GM21515 (cell line): ENCODE measurements around the gene ABCC4.
A peak's percentile ranks its signal among the peaks of the same experiment; 100 is the strongest.

Experiments
- ATAC-seq: cut with Tn5 transposase; IDR thresholded peaks from one replicate; pipeline ENCODE4 v1.9.1; 2021; ENCODE audit not compliant: unreplicated experiment

The ABCC4 gene

DNA sequence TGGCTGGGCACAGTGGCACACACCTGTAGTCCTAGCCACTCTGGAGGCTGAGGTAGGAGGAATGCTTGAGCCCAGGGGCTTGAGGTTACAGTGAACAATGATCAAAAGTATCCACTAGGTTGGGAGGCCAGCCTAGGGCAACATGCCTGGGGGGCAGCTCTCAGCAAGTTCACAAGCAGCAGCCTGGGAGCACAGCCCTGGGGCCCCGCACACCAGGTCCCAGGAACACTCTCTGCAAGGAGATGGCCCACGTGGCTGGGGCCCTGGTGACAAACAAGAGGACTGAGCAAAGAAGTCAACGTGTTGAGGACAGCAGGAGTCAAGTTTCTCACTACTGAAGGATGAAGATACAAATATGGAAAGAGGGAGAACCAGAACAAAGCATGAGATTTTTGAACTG, 39.3 kb downstream of the ABCC4 start:
- no peak for ATAC-seq

DNA sequence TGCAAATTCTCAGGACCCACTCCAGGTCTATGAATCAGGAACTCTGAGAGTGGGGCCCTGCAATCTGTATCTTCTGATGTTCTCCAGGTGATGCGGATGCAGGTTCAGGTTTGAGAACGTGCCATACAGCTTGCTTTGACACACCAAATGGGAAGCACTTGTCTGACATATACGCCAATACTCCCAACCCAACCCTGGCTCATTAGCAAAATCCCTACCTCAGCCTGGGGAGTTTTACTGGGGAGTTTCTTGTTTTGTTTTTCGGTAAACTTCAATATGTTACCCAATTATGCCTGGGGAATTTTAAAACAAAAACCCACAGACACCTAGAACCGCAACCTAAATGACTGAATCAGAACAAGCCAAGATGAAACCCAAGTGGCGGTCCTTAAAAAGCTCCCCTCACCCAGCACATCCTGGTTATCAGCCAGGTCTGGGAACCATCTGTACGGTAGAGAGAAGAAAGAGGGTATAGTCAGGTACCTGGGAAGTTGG, 41.2 kb downstream of the ABCC4 start:
- peak; percentile 60 for ATAC-seq

DNA sequence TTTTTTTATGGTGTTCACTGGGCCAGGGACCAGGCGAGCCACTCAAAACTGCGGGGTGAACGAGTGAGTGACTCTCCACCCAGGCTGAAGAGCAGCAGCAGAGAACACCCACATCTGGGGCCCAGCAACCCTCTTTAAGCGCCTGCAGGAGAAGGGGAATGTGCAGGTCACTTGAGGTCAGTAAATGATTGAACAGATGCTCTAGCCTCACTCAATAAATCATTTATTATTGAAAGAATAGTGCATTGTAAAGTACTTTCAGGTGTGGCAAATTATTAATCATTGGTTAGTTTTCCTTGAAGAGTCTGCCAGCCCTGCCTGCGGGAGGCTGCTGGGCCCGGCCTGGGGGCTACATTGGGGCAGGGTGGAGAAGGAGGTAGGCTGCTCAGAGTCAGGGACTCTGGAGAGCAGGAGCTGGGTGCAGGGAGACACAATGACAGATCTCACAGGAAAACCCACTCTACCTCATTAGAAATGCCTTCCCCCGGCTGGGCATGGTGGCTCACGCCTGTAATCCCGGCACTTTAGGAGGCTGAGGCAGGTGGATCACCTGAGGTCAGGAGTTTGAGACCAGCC, 42.5 kb downstream of the ABCC4 start:
- peak; percentile 38 for ATAC-seq

DNA sequence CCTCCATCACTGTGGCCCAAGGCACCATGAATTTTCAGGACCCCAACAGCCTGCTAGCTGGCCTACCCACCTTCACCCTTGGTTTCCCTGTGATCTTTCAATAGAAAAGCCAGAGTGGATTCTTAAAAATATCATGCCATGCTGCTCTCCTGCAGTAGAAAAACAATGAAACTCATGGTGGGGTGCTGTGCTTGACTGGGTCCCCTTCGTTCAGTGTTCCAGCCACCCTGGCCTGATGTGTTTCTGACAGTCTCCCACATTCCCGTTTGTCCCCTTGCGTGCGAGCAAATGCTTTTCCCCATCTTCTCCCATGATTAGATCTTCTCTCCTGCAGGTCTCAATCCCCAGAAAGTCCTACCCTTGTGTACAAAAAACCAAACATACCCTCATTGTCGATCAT, 43.2 kb downstream of the ABCC4 start:
- ATAC-seq, result no peak

DNA sequence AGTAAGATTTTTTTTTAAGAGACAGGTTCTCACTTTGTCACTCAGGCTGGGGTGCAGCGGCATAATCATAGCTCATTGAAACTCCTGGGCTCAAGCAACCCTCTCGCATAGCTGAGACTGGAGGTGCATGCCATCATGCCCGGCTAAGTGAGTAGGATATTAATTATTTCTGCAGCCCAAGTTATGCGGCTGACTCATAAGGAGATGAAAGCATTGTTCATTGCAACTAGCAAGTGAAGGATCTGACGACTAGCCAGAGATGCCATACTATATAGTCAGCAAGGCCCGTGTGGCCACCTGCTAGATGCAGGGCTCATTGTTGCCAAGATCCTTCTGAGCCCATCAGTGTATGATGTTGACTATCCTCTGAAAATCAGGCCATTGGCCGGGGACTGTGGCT, 45.2 kb downstream of the ABCC4 start:
- no peak for ATAC-seq

DNA sequence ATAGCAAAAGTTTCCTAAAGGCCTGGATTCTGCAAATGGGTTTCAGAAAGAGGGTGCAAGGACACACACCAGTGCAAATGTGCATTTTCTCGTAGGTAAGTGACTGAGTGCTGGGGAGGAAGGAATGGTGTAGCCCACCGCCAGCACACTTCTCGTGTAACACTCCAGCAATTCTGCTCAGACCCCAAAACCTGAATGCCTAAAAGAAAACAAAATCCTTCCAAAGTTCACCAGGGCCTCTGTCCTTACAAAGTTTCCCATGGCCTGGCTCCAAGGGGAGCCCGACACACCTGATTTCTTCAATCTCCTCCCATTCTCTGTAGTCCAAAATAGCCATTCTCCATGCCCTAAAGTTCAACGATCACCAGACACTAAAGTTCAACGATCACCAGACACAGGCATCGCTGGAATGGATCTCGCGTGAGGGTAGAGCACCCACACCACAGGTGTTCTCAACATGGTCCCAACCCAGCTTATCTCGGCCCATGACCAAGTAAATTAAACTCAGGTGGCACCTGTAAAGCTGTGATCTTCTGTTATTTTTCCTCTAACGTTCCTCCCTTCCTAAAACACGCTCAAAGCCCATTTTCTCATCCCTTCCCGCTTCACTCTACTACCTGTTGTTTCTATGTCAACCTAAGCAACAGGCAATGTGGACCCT, 46.0 kb downstream of the ABCC4 start:
- no peak for ATAC-seq

DNA sequence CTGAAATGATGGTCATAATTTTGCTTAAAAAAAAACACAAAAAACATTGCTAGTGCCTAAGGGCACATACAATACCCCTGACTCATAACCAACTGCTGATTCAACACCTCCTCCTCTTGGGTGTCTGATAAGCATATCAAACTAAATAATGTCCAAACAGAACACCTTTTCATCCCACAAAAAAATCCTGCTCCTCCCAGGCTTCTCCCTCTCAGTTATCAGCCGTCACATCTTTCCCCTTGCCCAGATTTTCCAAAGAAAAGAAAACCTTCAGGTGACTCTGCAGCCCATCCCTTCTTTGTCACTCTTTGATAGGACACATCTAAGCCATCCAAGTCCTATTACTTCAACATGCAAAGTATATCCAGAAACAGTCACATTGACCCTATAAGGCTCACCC, 46.9 kb downstream of the ABCC4 start:
- no peak for ATAC-seq

DNA sequence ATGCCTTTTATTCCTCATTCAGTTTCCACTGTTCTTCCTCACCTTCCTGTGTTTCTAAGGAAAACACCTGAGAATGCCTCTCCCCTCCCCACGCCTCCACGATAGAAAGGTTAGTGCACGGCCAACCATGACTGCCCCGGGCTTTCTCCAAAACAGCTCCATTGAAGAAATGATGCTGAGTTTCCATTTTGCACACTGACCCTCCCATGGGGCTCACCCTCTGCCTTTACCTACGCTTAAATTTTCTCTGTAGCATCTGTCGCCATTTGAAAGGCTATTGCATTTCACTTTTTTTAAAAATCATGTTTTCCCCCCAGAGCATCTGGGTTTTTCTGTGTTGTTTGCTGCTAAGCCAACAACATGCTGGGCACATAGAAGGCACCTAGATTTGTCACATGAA, 48.2 kb downstream of the ABCC4 start:
- no peak for ATAC-seq

DNA sequence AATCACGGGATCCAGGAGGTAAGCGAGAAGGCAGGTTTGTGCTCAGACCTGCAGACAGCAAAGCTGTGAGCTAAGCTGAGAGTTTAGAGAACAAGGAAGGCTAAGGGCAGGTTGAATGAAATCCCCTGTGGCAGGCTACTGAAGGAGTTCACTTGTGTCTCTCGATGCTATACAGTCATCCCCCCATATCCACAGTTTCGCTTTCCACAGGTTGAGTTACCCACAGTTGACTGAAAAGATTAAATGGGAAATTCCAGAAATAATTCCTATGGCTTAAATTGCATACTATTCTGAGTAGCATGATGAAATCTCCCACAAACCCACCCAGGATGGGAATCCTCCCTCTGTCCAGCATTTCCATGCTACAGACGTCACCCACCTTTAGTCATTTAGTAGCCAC, 49.6 kb downstream of the ABCC4 start:
- no peak for ATAC-seq

DNA sequence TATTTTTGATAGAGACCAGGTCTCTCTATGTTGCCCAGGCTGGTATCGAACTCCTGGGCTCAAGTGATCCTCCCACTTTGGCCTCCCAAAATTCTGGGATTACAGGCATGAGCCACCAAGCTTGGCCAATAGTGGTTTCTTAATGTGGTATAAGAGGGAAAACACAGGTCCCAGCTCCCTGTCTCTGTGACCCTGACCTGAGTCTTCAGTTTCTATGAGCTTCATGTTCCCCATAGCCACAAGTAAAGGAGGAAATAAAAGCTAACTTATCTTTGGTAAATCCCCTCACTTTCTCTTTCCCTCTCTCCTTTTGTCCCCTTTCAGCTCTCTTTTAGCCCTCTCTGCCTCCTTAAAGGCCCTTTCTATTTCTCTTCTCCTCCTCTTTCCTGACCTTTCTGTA, 50.3 kb downstream of the ABCC4 start:
- ATAC-seq, result no peak

DNA sequence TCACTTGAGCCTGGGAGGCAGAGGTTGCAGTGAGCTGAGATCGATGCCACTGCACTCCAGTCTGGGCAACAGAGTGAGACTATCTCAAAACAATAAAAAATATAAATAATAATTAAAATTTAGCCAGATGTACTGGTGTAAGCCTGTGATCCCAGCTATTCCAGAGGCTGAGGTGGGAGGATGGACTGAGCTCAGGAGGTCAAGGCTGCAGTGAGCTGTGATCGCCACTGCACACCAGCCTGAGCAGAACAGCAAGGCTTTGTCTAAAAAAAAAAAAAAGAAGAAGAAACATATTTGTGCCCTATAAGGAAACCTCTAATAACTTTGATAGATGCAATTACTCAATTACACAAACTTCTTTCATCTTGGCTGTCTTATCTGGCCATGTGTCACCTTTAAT, 52.3 kb downstream of the ABCC4 start:
- no peak for ATAC-seq

DNA sequence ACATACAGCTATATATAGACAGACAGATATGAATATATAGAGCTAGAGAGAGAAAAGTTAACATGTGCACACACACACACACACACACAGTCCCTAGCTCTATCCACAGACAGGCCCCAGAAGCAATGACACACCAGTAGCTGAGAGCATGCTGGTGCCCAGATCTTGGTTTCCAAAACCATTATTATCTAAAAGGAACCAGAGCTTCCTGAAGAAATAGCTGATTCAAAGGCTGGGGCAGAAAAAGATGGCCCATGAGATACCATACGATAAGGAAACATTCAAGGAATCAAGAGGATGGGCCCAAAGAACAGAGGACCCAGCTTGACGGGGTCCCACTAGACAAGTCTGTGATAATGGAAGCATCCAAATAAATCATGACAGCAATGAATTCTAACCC, 53.4 kb downstream of the ABCC4 start:
- no peak for ATAC-seq

DNA sequence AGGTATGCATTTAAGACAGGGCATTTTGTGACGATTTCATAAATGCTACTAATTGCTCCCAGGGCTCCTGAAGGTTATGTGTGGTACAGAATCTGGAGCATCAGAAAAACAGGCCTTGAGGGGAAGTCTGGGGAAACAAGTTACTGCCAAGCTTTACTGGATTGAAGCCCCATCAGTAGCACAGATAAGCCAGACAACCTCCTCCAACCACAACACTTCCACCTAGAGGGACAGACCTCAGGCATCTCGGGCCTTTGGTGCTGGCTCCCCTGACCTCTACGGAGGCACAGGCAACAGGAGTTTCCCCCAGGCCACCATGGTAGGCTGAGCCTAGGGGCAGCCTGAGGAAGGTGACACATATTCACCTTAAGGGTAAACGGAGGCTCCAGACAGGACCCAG, 54.1 kb downstream of the ABCC4 start:
- no peak for ATAC-seq

DNA sequence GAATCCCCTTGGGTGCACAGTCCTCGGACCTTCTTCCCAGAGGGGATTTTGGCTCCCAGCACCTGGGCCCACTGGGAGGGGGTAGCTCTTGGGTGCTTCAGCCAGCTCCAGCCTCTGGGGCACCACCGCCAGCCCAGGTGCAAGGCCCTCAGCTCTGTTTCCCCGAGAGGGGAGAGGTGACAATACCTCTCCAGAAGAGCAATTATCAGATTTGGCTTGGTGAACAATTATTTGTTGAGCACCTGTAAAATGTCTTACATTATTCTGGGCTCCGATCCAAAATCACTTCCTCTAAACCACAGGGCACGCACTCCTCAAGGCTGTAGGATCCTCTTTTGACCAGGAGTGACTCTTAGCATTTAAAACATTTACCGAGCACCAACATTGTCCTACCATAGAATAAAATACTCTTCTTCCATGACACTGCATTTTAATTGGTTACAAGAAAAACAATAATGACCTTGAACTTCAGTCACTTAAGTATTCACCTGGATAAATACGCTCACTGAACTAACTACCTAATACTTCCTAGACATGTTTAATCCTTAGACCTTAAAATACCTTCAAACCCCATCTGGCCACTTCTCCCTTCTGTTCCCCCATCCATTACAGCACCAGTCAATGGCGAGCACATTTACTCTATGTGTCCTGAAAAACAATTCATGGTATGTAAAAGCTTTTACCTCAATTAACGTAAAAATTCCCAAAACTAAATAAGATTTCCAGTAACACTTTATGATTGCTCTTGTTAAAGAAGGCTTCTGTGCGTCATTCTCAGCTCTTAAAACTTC, 54.8 kb downstream of the ABCC4 start:
- no peak for ATAC-seq

DNA sequence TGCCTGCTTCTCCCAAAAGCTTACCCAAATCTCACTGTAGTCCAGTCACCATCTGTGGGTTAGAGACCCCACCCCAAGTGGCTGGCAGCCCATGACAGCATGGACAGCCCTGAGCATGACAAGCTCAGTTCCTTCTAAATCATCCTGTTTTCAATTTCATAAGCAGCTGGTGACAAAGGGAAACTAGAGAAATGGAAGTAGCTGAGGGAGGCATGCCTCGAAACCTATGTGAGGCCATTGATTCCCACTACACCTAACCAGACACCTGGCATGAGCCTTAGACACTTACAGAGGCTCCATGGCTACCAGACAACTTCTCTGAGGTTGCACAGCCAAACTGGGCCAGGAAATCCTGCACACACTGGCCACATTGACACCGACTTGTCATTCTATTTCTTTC, 56.2 kb downstream of the ABCC4 start:
- peak; percentile 57 for ATAC-seq

DNA sequence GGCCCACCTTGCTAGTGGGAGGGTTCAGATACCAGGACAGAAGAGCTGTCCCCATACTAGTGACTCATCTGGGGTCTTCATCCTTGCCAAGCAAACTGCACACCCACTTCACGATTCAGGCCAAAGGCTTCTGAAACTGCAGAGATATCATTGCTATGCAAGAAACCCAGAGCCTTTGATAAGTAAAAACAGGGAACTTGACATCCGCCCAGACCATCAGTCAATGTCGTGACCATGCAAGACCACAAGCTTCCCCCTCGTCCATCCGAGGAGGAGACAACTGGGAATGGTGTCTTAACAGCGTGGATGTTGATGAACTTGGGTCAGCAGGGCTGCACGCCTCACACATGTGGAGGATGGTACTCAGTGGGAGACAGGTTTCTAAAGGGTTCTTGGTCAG, 58.0 kb downstream of the ABCC4 start:
- no peak for ATAC-seq

DNA sequence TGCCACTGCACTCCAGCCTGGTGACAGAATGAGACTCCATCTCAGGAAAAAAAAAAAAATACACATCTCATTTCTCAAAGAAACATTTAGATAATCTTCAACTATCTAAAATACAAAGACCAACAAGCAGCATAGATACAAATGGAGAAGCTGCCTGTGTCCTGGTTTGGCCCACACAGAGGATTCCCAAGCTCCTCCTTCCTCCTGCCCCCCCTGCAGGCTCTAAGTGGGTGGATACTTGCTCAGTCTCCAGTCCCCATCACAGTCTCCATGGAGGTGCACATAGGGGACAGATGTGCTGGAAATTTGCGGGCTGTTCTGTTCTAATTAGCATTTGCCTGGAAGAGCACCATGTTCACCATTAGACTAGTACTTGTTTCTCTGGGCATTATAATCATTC, 59.9 kb downstream of the ABCC4 start:
- ATAC-seq, result no peak

DNA sequence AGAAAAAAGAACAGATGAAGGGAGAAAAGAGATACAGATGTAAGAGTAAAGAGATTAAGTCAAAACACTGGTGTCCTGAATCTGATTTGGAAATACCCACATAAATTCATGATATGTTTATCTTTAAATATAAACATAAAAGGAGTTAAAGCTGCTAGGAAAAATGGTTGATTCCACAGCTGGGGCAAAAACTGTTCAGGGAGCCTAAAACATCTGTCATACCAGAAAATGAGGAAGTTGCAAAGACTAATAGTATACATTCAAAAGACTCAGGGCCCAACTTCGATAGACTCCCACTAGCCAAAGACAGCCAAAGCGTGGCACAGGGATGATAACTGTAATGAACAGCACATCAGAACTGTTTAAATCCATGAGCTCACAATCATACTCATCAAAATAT, 62.0 kb downstream of the ABCC4 start:
- ATAC-seq, result peak; percentile 56

DNA sequence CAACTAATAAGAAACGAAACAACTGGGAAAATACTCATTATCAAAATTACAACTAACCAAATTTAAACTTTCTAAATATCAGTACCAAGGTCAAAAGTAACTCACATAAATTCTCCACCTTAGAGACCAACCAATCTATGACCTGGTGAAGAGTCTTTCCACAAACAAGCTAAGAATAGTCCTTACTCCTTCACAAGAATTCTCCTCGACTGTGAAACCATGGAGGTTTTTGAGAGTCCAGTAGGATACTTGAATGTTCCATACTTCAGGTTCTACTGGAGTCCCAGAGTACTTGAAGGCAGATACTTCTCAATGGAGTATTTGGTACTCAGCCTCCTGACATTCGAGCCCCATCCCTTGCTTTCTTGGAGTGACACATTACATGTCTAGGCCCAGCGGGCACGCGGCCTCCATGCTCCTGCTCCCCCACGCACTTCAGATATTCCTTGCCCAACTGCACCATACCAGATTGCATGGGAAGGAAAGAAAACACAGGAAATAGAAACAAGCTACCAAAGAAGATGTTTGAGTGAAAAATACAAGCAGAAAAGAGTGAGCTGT, 63.9 kb downstream of the ABCC4 start:
- no peak for ATAC-seq

DNA sequence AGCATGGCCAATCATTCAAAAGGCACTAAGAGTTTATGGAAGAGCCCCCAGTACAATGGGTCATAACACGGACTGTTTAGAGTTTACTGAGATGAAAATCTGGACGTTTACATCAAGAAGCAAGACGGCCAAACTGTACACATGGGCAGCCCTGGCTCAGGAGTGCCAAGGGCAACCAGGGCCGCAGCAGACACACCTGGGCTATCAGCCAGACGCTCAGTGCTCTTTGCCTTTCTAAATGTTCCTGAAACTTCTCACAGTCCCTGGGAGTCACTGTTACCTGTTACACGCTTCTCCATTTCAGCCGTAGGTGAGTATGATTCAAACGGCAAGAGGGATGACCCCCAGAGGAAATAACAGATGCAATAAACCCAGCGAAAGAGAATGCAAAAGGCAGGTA, 64.5 kb downstream of the ABCC4 start:
- ATAC-seq, result no peak

DNA sequence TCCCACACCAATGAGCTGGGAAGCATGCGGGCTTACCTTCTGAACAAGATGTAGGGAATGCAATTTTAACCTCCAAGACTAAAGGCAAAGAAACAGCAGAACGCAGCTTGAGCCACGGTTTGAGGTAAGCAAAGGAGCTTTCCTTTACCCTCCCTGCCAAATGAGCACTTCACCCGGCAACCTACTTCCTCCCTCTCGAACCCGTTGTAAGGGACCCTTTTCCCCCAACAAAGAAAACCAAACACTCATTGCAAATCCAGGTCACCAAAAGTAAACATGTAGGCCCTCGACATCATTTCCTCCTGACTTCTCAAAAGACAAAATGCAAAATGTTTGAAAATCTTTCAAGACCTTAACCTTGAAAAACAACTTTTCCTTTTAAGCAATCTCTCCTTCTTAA, 65.3 kb downstream of the ABCC4 start:
- ATAC-seq, result no peak

DNA sequence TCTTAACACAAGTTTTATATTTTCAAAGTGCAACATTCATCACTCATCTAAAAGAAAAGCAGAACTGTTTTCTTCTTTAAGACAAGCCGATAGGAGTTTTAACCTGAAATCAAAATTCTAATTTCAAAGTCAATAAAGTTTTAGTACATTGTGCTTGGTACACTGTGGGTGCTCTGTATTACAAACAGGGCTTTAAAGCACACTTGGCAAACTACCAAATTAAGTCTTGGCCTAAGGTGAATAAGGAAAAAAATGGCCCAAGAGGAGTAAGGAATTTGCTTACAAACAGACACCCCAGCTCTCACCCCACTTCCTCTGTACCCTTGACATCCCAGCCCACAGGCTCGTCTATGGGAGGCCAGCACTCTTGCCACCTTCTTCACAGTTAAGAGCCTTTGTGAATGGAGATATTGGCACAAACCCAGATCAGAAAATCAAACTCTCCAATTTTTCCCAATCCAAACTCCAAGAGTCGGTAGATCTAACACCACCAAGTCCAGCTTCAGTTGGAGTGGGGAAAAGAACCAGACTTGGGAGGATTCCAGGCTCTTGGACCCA, 66.0 kb downstream of the ABCC4 start:
- ATAC-seq, result no peak
